ENCODE measurements around the gene LRP1.

The LRP1 gene

GRCh38 chr12:57235017-57235727 lies 106.9 kb downstream of the LRP1 start:
- H3K27ac ChIP-seq, result peak overlapping the region; percentile 100
- TF ChIP-seq ZFX (IDR thresholded peaks at IDR 0.05; ENCODE audit: borderline replicate concordance), result no peak
- TF ChIP-seq CTCF (IDR thresholded peaks at IDR 0.05), result peak; percentile 58

- no peak for TF ChIP-seq CTCF (IDR thresholded peaks at IDR 0.05)
- TF ChIP-seq ZFX (IDR thresholded peaks at IDR 0.05; ENCODE audit: borderline replicate concordance), result no peak
- H3K27ac ChIP-seq, result peak overlapping the region; percentile 100
These were observed 107.4 kb downstream of the LRP1 start for GRCh38 chr12:57235728-57236131.

- H3K27ac ChIP-seq, result peak overlapping the region; percentile 100
- TF ChIP-seq CTCF (IDR thresholded peaks at IDR 0.05), result no peak
- no peak for TF ChIP-seq ZFX (IDR thresholded peaks at IDR 0.05; ENCODE audit: borderline replicate concordance)
These were observed 108.1 kb downstream of the LRP1 start for GRCh38 chr12:57236201-57236924.

- H3K27ac ChIP-seq, result peak overlapping the region; percentile 100
- no peak for TF ChIP-seq ZFX (IDR thresholded peaks at IDR 0.05; ENCODE audit: borderline replicate concordance)
- TF ChIP-seq CTCF (IDR thresholded peaks at IDR 0.05), result no peak
These were observed 108.8 kb downstream of the LRP1 start for GRCh38 chr12:57236925-57237595.

- peak overlapping the region; percentile 100 for H3K27ac ChIP-seq
- TF ChIP-seq CTCF (IDR thresholded peaks at IDR 0.05), result no peak
- TF ChIP-seq ZFX (IDR thresholded peaks at IDR 0.05; ENCODE audit: borderline replicate concordance), result no peak
These were observed 109.3 kb downstream of the LRP1 start for GRCh38 chr12:57237596-57237931.

- TF ChIP-seq CTCF (IDR thresholded peaks at IDR 0.05) (no peak), ZFX (IDR thresholded peaks at IDR 0.05; ENCODE audit: borderline replicate concordance) (no peak)
- H3K27ac ChIP-seq, result peak overlapping the region; percentile 100
These were observed 109.9 kb downstream of the LRP1 start for GRCh38 chr12:57237932-57238853.

All from 22Rv1 (cell line).